Measurements from ENCODE around the gene MEGF10.
"Not testable (repeated sequence)": the region's sequence is repeated elsewhere in the genome, so short reads cannot be mapped to it uniquely, and the experiment has no call there.

The MEGF10 gene

GRCh38 chr5:127294829-127295228, 4.2 kb downstream of the MEGF10 start:
- H3K27ac ChIP-seq = no peak overlapping the region
- no peak for TF ChIP-seq CTCF (conservative IDR thresholded peaks at IDR 0.05)

GRCh38 chr5:127295454-127295853, 4.9 kb downstream of the MEGF10 start:
- H3K27ac ChIP-seq = no peak overlapping the region
- no peak for TF ChIP-seq CTCF (conservative IDR thresholded peaks at IDR 0.05)

GRCh38 chr5:127296321-127296720, 5.7 kb downstream of the MEGF10 start:
- TF ChIP-seq CTCF (conservative IDR thresholded peaks at IDR 0.05) = no peak
- no peak overlapping the region for H3K27ac ChIP-seq

GRCh38 chr5:127296894-127297293, 6.3 kb downstream of the MEGF10 start:
- not testable (repeated sequence) for H3K27ac ChIP-seq

- no peak for TF ChIP-seq CTCF (conservative IDR thresholded peaks at IDR 0.05)
- no peak overlapping the region for H3K27ac ChIP-seq
Measured at GRCh38 chr5:127297348-127298035, 6.9 kb downstream of the MEGF10 start.

- peak; percentile 44 for TF ChIP-seq CTCF (conservative IDR thresholded peaks at IDR 0.05)
Measured at GRCh38 chr5:127298036-127298429, 7.4 kb downstream of the MEGF10 start.

GRCh38 chr5:127298656-127299055, 8.1 kb downstream of the MEGF10 start:
- TF ChIP-seq CTCF (conservative IDR thresholded peaks at IDR 0.05) = no peak
- no peak overlapping the region for H3K27ac ChIP-seq

More at GRCh38 chr5:127298036-127298429, 7.4 kb downstream of the MEGF10 start:
- no peak overlapping the region for H3K27ac ChIP-seq

- H3K27ac ChIP-seq = no peak overlapping the region
- peak; percentile 82 for TF ChIP-seq CTCF (conservative IDR thresholded peaks at IDR 0.05)
Measured at GRCh38 chr5:127299678-127300077, 9.1 kb downstream of the MEGF10 start.
